HG03025 (cell line): ENCODE data around the gene CAMK2G.
A peak's percentile ranks its signal among the peaks of the same experiment; 100 is the strongest.

ENCODE experiments used
- ATAC-seq: cut with Tn5 transposase; IDR thresholded peaks from one replicate; pipeline ENCODE4 v1.9.1; 2021; ENCODE audit warnings: mild to moderate bottlenecking, moderate library complexity; ENCODE audit not compliant: unreplicated experiment, low FRiP score

Gene CAMK2G

DNA sequence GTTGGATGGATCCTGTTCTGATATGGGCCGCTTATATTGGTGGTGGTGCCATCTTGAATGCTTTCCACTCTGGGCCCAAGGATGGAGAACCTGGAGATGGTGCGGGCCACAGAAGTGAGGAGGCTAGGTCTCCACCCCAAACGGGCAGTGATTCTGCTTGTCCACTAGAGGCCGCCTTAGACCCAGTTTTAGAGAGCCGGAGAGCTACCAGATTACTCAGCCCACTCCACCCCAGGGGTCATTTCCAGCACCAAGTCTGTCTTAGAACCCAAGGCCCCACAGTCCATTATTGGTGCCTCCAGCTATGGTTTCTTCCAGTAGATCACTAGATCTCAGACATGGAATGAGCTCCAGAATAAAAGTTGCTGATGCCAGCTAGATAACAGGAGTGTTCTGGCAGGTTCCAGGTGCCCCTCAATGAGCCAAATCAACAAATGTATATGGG, 11.8 kb upstream of the CAMK2G start:
- no peak for ATAC-seq

DNA sequence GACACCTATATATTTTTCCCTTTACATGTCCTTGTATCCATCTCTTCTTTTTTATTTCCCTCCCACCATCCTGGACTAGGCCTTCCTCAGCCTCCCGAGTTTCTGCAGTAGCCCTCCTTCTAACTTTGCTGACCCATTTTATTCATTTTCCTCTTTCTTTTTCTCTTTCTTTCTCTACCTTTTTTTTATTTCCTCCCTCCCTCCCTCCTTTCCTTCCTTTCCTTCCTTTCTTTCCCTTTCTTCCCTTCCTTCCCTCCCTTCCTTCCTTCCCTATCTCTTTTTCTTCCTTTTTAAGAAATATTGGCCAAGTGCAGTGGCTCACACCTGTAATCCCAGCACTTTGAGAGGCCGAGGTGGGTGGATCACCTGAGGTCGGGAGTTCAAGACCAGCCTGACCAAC, 9.7 kb upstream of the CAMK2G start:
- no peak for ATAC-seq

GRCh38 chr10:73881221-73881919, 7.0 kb upstream of the CAMK2G start:
- no peak for ATAC-seq

GRCh38 chr10:73879296-73880173, 5.2 kb upstream of the CAMK2G start:
- peak; percentile 64 for ATAC-seq

DNA sequence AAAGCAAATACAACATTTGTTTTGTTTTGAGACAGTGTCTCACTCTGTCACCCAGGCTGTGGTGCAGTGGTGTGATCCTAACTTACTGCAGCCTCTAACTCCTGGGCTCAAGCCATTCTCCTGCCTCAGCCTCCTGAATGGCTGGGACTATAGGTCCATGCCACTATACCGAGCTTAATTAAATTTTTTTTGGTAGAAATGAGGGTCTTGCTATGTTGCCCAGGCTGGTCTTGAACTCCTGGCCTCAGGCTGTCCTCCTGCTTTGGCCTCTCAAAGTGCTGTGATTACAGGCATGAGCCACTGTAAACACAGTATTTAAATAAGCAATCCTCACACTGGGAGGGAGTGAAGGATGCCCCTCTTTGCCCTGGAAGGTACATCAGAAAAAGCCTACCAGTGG, 4.0 kb upstream of the CAMK2G start:
- no peak for ATAC-seq

DNA sequence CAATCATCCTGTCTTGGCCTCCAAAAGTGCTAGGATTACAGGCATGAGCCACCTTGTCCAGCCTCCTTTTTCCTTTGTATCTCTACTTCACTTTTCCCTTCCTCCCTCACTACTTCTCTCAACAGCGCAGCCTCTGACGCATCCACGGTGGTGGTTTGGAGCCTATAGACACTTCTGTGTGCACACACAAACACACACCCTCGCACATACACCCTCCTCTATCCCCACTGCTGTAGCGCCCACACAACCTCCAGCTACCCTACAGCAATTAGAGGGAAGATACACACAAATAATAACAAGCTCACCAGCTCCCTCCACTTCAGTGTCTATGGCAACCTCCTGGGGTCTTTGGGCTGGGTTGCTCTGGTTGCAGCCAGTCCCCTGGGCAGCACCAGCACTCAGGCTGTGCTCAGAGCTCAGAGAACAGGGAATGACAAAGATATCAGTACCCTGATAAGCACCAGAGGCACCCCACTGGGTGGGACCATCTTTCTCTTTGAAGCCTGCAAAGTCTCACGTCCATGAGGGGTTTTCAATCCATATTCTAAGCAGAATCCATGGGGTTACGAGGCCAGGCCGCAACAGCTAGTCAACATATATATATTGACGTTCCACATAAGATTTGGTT, 3.3 kb upstream of the CAMK2G start:
- no peak for ATAC-seq

- no peak for ATAC-seq
These were observed 2.6 kb upstream of the CAMK2G start for GRCh38 chr10:73876971-73877370.

DNA sequence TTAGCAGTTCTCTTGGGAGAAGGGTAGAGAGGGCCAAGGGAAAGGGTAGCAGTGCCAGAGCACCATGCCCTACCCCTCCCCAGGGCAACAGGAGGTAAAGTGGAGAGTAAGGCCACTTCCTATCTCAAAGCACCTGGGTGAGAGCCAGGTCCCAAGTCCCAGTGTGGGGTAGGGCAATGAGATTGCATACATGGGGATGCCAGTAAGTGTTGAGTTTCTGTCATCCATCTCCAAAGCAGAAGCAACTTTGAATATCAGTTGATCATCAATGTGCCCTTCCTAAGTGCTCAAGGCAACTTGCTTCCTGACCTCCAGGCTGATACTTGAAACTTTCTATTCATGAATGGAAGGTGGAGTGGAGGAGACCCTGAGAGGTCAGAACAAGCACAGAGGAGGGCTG, 2.2 kb upstream of the CAMK2G start:
- no peak for ATAC-seq

GRCh38 chr10:73876157-73876556, 1.8 kb upstream of the CAMK2G start:
- ATAC-seq: no peak

DNA sequence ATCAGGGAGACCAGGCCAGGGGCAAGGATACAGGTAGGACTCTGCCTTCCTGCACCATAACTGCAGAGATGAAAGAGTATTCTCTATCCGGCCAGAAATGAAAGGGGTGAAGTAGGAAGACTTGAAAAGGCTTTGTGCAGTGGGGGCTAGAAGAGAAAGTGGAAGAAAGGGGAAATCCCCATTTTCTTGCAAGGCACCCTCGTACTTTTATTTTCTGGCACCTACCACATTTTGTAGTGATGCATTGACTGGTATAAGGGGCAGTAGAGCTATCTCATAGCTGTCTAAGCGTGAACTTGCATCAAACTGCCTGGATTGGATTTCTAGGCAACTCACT, 752 bp upstream of the CAMK2G start:
- peak; percentile 18 for ATAC-seq

DNA sequence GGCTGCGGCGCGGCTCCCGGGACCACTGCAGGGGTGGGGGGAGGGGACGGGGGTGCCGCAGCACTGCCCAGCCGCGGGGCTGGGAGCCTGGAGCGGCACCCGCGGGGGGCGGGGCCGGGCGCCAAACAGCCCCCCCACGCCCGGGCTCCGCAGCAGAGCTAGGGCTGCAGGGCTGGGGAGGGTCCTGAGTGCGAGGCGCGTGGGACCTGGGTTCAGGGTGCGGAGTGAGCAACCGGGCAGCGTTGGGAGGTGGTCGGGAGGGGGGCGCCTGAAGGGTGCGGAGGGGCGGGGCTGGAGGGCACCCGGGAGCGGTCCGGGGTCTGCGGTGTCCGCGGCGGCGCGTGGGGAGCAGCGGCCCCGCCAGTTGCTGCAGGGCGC, 528 bp downstream of the CAMK2G start:
- ATAC-seq: no peak

GRCh38 chr10:73873142-73873837, 1.1 kb downstream of the CAMK2G start:
- ATAC-seq: no peak

GRCh38 chr10:73872190-73872710, 2.1 kb downstream of the CAMK2G start:
- no peak for ATAC-seq

DNA sequence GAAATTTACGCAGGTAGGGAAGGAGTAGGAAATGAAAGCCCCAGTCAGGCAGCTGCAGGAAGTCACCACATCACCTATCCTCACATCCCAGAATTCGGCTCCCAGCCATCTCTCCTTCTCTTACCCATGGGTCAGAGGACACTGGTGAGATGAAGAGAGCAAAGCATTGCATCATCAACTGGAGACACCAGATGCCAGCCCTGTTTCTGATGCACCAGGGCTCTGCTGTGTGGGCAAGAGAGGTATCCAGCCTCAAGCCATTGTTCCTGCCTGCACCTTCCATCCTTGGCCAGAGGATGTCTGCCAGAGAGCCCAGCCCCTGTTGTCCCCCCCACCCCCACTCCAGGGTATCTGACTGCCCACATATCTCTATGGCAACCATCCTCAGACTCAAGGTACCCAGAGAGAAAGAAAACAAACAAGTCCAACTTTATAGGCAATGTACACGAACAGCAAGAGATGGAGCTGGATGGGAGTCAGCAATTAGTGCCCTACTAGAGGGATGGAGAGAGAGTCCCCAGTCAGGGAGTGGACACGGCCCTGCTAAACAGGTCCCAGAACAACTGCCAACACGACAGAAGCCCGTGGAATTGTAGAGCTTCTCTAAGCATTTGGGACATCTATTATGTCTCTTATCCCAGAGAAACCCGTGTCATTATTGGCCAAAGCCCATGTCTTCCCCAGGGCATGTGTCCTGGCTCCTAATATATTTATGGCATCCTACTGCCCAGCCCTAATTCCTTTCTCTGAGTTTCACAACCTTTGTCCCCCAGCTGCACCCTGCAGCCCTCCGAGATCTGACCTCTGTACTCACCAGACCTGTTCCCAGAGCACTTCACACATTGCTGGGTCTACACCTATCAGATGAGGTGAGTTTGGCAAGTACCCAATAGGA, 2.8 kb downstream of the CAMK2G start:
- ATAC-seq: no peak

DNA sequence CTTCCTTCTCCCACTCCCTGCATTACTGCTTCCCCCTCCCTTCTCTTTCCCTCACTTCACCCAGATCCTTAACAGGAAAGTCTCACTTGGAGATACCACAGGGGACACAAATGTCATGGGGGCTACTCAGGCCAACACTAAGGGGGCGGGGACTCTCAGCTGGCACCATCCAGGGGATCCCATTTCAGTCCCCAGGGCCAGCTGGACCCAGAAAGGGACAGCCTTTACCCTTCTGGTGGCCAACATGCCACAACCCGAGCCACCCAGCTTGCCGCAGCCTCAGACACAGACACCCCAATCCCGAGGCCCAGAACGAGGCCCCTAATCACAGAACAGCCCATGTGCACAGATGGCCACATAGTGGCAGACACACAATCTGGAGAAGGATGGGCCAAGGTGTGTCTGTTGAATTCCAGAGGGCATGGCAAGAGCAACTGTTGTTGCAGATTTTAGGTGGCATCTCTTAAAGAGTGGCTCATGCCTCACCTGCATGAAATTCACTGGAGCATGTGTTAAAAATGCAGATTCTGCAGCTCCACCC, 5.6 kb downstream of the CAMK2G start:
- no peak for ATAC-seq

- ATAC-seq: no peak
These were observed 6.3 kb downstream of the CAMK2G start for GRCh38 chr10:73867871-73868631.

DNA sequence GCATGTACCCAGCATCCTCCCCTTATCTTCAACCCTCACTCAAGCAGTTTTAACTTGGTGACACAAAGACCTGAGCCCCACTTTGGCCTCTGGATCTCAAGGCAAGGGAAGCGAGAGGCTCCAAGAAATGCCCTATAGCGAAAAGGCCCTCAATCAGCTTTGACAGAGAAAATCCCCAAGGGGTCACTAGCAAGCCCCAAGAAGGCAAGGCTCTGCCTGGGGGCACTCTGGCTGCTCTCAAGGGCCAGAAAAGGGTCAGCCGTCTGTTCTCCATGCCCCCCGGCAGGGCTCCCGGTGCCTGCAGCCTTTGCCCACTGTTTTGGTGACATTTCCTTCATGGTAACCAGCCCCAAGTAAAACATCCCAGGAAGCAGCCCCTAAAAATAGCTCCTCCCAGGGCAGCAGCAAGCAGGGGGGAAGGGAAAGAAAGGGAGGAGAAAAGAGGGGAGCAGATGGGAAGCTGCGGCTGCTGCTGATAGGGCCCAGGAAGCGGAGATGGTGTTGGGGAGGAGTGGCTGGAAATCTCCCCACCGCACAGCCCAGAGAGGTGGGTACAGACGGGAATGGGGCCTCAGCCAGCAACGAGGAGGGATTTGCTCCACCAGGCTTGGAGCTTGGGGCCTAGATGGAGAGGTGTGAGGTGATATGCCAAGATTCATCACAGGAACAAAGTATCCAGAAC, 7.1 kb downstream of the CAMK2G start:
- ATAC-seq: no peak

DNA sequence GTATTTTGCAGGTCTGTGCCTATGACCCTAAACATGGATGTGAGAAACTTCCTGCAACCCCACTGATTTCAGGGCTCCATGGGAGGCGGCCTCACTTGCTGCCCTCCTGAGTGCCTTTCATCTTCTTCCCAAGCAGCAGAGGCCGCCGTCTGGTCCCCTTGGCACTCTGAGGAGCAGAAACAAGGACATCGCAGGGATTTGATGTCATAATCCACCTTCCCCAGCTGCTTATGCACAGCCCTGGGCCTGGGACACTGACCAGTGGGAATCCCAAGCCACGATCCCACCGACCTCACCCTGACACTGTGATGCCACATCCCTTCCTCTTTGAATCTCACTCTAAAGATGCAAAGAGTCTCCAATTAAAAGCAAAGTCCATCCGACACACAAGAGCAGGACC, 7.7 kb downstream of the CAMK2G start:
- no peak for ATAC-seq
